ENCODE data around the gene ZNRF1. TPM values are rescaled to one million over a fixed set of nuclear protein-coding genes. Genes with fewer than 3 reads are reported as not detected.

Gene ZNRF1
- total and polyA plus RNA-seq, 2 of the 13 experiments (the other 11 are each of a cell fraction or from before 2014, with no cell fraction given) = 43.9 to 58.7 TPM

DNA sequence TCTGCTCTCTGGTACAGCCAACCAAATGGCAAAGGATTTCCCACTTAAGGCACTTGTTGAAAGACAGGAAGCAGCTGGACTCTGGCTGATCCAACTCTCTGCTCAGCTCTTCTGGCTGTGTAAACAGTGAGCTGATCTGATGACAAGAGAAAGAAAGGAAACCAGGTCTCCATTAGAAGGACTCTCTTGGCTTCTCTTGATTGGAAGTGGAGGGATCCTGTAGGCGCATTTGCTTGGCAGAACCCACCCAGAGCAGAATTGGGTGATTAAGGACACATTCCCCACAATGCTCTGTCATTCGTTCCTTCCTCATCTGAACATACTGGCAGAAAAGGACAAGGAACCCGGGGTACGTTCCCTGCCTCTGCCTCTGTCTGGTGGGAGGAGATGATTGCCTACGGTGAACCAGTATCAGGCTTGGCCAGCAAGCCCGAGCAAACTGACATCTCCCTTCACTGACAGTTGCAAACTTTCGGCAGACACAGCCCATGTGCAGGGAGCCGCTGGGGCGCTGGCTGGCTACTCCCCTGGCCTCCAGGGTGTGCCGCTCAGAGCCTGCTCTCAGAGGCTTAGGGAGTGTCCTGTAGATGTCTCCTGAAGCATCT, 88.7 kb downstream of the ZNRF1 start (continued):
- TF ChIP-seq, protein P1, sequence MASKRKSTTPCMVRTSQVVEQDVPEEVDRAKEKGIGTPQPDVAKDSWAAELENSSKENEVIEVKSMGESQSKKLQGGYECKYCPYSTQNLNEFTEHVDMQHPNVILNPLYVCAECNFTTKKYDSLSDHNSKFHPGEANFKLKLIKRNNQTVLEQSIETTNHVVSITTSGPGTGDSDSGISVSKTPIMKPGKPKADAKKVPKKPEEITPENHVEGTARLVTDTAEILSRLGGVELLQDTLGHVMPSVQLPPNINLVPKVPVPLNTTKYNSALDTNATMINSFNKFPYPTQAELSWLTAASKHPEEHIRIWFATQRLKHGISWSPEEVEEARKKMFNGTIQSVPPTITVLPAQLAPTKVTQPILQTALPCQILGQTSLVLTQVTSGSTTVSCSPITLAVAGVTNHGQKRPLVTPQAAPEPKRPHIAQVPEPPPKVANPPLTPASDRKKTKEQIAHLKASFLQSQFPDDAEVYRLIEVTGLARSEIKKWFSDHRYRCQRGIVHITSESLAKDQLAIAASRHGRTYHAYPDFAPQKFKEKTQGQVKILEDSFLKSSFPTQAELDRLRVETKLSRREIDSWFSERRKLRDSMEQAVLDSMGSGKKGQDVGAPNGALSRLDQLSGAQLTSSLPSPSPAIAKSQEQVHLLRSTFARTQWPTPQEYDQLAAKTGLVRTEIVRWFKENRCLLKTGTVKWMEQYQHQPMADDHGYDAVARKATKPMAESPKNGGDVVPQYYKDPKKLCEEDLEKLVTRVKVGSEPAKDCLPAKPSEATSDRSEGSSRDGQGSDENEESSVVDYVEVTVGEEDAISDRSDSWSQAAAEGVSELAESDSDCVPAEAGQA (IDR thresholded peaks at IDR 0.05; ENCODE audit: low read depth) = no peak
- TF ChIP-seq, protein P1 (CRISPR knock-in tag; IDR thresholded peaks at IDR 0.05; ENCODE audit: borderline replicate concordance) = no peak
- TF ChIP-seq GLI4 (CRISPR knock-in tag; IDR thresholded peaks at IDR 0.05; ENCODE audit: borderline replicate concordance) = no peak
- no peak; the same call in 1 of the 2 replicates for TF ChIP-seq ZNF605 (CRISPR knock-in tag; IDR thresholded peaks at IDR 0.05)
- TF ChIP-seq, protein P2, sequence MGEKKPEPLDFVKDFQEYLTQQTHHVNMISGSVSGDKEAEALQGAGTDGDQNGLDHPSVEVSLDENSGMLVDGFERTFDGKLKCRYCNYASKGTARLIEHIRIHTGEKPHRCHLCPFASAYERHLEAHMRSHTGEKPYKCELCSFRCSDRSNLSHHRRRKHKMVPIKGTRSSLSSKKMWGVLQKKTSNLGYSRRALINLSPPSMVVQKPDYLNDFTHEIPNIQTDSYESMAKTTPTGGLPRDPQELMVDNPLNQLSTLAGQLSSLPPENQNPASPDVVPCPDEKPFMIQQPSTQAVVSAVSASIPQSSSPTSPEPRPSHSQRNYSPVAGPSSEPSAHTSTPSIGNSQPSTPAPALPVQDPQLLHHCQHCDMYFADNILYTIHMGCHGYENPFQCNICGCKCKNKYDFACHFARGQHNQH (CRISPR knock-in tag; IDR thresholded peaks at IDR 0.05) = peak; percentile 40; the same call in 1 of the 2 replicates
- no peak for TF ChIP-seq ATRX (CRISPR knock-in tag; IDR thresholded peaks at IDR 0.05; ENCODE audit: borderline replicate concordance)
- no peak for TF ChIP-seq CREM (IDR thresholded peaks at IDR 0.05)
- no peak for TF ChIP-seq CREM (CRISPR knock-in tag; IDR thresholded peaks at IDR 0.05)
- TF ChIP-seq XRCC5 (optimal IDR thresholded peaks at IDR 0.05; ENCODE audit: low read length) = peak; percentile 27
- TF ChIP-seq, protein P3, sequence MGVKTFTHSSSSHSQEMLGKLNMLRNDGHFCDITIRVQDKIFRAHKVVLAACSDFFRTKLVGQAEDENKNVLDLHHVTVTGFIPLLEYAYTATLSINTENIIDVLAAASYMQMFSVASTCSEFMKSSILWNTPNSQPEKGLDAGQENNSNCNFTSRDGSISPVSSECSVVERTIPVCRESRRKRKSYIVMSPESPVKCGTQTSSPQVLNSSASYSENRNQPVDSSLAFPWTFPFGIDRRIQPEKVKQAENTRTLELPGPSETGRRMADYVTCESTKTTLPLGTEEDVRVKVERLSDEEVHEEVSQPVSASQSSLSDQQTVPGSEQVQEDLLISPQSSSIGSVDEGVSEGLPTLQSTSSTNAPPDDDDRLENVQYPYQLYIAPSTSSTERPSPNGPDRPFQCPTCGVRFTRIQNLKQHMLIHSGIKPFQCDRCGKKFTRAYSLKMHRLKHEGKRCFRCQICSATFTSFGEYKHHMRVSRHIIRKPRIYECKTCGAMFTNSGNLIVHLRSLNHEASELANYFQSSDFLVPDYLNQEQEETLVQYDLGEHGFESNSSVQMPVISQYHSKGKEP (CRISPR knock-in tag; IDR thresholded peaks at IDR 0.05) = no peak
- TF ChIP-seq U2AF1 (optimal IDR thresholded peaks at IDR 0.05; ENCODE audit: low read depth, low read length) = no peak
- peak; percentile 87; the same call in 1 of the 2 replicates for TF ChIP-seq ZNF292 (CRISPR knock-in tag; IDR thresholded peaks at IDR 0.05; ENCODE audit: borderline replicate concordance, low read depth)
- no peak for TF ChIP-seq ZNF724P (CRISPR knock-in tag; IDR thresholded peaks at IDR 0.05; ENCODE audit: borderline replicate concordance)
- peak; percentile 72 for TF ChIP-seq ZNF644 (CRISPR knock-in tag; IDR thresholded peaks at IDR 0.05; ENCODE audit: low read depth)
- TF ChIP-seq MYC (CRISPR knock-in tag; IDR thresholded peaks at IDR 0.05; ENCODE audit: borderline replicate concordance) = peak; percentile 38; the same call in 1 of the 2 replicates
- TF ChIP-seq, protein P4, sequence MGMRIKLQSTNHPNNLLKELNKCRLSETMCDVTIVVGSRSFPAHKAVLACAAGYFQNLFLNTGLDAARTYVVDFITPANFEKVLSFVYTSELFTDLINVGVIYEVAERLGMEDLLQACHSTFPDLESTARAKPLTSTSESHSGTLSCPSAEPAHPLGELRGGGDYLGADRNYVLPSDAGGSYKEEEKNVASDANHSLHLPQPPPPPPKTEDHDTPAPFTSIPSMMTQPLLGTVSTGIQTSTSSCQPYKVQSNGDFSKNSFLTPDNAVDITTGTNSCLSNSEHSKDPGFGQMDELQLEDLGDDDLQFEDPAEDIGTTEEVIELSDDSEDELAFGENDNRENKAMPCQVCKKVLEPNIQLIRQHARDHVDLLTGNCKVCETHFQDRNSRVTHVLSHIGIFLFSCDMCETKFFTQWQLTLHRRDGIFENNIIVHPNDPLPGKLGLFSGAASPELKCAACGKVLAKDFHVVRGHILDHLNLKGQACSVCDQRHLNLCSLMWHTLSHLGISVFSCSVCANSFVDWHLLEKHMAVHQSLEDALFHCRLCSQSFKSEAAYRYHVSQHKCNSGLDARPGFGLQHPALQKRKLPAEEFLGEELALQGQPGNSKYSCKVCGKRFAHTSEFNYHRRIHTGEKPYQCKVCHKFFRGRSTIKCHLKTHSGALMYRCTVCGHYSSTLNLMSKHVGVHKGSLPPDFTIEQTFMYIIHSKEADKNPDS (CRISPR knock-in tag; IDR thresholded peaks at IDR 0.05) = 0 out of 2 replicates have a peak, but pooled peaks have one; percentile 52
- TF ChIP-seq ZNF792 (CRISPR knock-in tag; IDR thresholded peaks at IDR 0.05) = no peak
- 0 out of 2 replicates have a peak, but pooled peaks have one; percentile 16 for TF ChIP-seq AKAP8 (CRISPR knock-in tag; IDR thresholded peaks at IDR 0.05)
- TF ChIP-seq ASH2L (IDR thresholded peaks at IDR 0.05; ENCODE audit: insufficient read length, low read depth, low read length) = peak; percentile 28
- TF ChIP-seq NR2C2 (CRISPR knock-in tag; IDR thresholded peaks at IDR 0.05; ENCODE audit: borderline replicate concordance) = no peak

Data from HepG2 (cell line).